GM23248 (cell line): ENCODE data around the gene WWOX.

ENCODE experiments used
- EZH2 ChIP-seq: fragments of 200-600 bp; sonication (generic); IDR thresholded peaks from 2 replicates; pipeline ENCODE4 v1.6.1; 2018; ENCODE audit warnings: antibody characterized with exemption, mild to moderate bottlenecking; ENCODE audit not compliant: insufficient read depth, poor library complexity, severe bottlenecking
- EZH2phosphoT487 ChIP-seq: fragments of 200-600 bp; sonication (generic); IDR thresholded peaks from 2 replicates; pipeline ENCODE4 v1.6.1; 2018; ENCODE audit warnings: antibody characterized with exemption, moderate library complexity, mild to moderate bottlenecking, low read depth; ENCODE audit not compliant: insufficient read depth

DNA sequence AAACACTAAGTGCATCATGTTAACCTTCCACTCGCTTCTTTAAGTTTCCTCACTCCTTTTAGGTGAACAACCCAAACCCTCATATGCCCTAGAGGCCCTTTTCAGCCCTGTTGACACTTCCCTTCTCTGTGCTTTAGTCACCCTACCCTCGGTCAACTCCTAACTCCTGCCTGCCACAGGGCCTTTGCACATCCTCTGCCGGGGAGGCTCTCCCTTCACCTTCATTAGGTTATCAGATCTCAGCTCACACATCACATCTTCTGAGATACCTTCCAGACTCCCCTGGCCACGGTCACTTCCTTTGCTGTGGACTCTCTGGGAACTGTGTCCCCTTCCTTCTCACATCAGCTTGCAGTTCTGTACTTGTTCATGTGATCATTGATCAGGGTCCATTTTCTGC, 926.7 kb downstream of the WWOX start:
- TF ChIP-seq EZH2 (no peak), EZH2phosphoT487 (no peak)
